Vagina (tissue), 2 donors: ENCODE results near the gene TTLL3. TPM values are rescaled to one million over a fixed set of nuclear protein-coding genes. Genes with fewer than 3 reads are reported as not detected.

Source experiments
- DNase-seq, 2 donors: peaks; one replicate each; pipeline ENCODE4 v3.0.0-alpha.2; 2017; ENCODE audit errors: extremely low spot score in 2 of 2
- H3K27ac ChIP-seq: fragments of 200-600 bp; sonication (generic); one replicate; pipeline ENCODE4 v1.5.1; 2019
- H3K27me3 ChIP-seq: fragments of 200-600 bp; sonication (generic); one replicate; pipeline ENCODE4 v1.5.1; 2019
- H3K36me3 ChIP-seq, 2 donors: fragments of 200-600 bp; sonication (generic); one replicate each; pipeline ENCODE4 v1.5.1; 2017 to 2019
- H3K4me1 ChIP-seq: fragments of 200-600 bp; sonication (generic); one replicate; pipeline ENCODE4 v1.5.1; 2019
- H3K4me3 ChIP-seq, 2 donors: fragments of 200-600 bp; sonication (generic); 1 replicate in 1 of 2; 2 replicates in 1 of 2; pipeline ENCODE4 v1.5.1; 2016 to 2019
- H3K9me3 ChIP-seq: fragments of 200-600 bp; sonication (generic); one replicate; pipeline ENCODE4 v1.5.1; 2019
- POLR2A ChIP-seq, 2 donors: fragments of 450-650 bp; IDR thresholded peaks; one replicate each; pipeline ENCODE4 v1.6.1; 2017; ENCODE audit warnings: antibody characterized with exemption in 2 of 2, mild to moderate bottlenecking in 2 of 2, moderate library complexity in 2 of 2
- POLR2AphosphoS5 ChIP-seq, 2 donors: sonication (generic); formaldehyde crosslinking; IDR thresholded peaks; one replicate each; pipeline ENCODE4 v1.9.0; 2017; ENCODE audit warnings: antibody characterized with exemption in 2 of 2, mild to moderate bottlenecking in 2 of 2, low read depth in 1 of 2; ENCODE audit not compliant: insufficient read depth in 1 of 2
- intact Hi-C: fragments of 100-400 bp; cut with DNase I; formaldehyde crosslinking; loops from one replicate; pipeline ENCODE4 v1.15.1; 2023
- total RNA-seq: library from RNA; depleted of rRNA; stranded (reverse); fragments of >200 nt; gene quantifications from one replicate; pipeline ENCODE4 v1.2.3, GENCODE V29; 2016
- TF ChIP-seq, protein P1 (sequence below), 3 experiments: fragments of 450-650 bp in 2 of 3; fragments of 200-600 bp in 1 of 3; sonication (generic) in 1 of 3; IDR thresholded peaks; one replicate each; pipeline ENCODE4 v1.5.1; 2017 to 2019; ENCODE audit warnings: antibody characterized with exemption in 3 of 3, mild to moderate bottlenecking in 2 of 3, moderate library complexity in 2 of 3

The TTLL3 gene
- total RNA-seq, 1 donor from 2014 or later = 73.4 TPM

DNA sequence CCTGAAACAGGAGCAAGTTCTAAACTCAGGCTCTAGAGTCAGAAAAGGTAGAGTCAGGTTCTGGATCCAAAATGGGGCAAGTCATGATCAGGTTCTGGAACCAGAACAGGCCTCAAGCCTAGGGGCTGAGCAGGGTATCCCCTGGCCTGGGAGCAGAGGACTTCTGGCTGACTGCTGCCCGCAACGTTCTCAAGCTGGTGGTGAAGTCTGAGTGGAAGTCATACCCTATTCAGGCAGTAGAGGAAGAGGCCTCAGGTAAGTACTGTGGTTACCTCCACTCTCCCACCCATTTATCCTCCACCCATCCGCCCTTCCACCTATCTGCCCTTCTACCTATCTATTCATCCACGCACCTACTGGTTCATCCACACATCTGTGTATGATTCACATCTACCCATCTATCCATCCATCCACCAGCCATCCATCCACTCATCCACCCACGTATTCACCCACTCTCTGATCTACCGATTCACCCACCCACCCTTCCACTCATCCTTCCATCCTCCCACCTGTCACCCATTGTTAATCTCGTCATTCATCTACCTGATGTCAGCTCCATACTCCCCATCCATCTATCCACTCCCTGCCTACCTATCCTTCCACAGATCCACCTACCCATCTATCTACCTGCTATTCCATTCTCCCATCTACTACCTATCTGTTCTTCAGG lies 8.7 kb downstream of the TTLL3 start:
- TF ChIP-seq POLR2A (IDR thresholded peaks at IDR 0.05) (no peak), POLR2AphosphoS5 (IDR thresholded peaks at IDR 0.05; ENCODE audit: insufficient read depth in 1 of 2, low read depth in 1 of 2) (no peak)
- TF ChIP-seq, protein P1, sequence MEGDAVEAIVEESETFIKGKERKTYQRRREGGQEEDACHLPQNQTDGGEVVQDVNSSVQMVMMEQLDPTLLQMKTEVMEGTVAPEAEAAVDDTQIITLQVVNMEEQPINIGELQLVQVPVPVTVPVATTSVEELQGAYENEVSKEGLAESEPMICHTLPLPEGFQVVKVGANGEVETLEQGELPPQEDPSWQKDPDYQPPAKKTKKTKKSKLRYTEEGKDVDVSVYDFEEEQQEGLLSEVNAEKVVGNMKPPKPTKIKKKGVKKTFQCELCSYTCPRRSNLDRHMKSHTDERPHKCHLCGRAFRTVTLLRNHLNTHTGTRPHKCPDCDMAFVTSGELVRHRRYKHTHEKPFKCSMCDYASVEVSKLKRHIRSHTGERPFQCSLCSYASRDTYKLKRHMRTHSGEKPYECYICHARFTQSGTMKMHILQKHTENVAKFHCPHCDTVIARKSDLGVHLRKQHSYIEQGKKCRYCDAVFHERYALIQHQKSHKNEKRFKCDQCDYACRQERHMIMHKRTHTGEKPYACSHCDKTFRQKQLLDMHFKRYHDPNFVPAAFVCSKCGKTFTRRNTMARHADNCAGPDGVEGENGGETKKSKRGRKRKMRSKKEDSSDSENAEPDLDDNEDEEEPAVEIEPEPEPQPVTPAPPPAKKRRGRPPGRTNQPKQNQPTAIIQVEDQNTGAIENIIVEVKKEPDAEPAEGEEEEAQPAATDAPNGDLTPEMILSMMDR (IDR thresholded peaks at IDR 0.05) = no peak
- intact Hi-C loops = no loop called here
- no peak overlapping the region for H3K4me3 ChIP-seq
- no peaks in the 10 kb centered on the region for H3K27me3 ChIP-seq
- H3K4me1 ChIP-seq = no peaks in the 10 kb centered on the region
- H3K27ac ChIP-seq = no peak overlapping the region
- no peaks in the 10 kb centered on the region for H3K9me3 ChIP-seq
- peaks cover 0 to 6% of the 10 kb centered on the region in 2 donors for H3K36me3 ChIP-seq
- DNase-seq = no peak

DNA sequence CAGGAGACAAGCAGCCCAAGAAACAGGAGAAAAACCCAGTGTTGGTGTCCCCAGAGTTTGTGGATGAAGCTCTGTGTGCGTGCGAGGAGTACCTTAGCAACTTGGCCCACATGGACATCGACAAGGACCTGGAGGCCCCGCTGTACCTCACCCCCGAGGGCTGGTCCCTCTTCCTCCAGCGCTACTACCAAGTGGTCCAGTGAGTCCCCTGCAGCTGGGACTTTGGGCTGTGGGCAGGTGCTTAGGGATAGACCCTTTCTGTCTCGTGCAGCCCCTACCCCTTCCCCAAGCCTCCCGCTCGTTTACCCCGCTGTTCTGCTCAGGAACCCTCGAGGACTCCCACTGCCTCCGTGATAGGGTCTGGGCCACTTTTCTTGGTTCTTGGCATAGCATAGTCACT lies 10.5 kb downstream of the TTLL3 start:
- H3K4me3 ChIP-seq = no peak overlapping the region
- TF ChIP-seq POLR2AphosphoS5 (IDR thresholded peaks at IDR 0.05; ENCODE audit: insufficient read depth in 1 of 2, low read depth in 1 of 2) (no peak), POLR2A (IDR thresholded peaks at IDR 0.05) (no peak)
- TF ChIP-seq, protein P1 (IDR thresholded peaks at IDR 0.05) = no peak
- intact Hi-C loops = no loop called here
- DNase-seq = no peak
- no peaks in the 10 kb centered on the region for H3K4me1 ChIP-seq
- H3K27ac ChIP-seq = no peak overlapping the region
- no peaks in the 10 kb centered on the region for H3K27me3 ChIP-seq
- H3K36me3 ChIP-seq = no peaks in the 10 kb centered on the region
- no peaks in the 10 kb centered on the region for H3K9me3 ChIP-seq

DNA sequence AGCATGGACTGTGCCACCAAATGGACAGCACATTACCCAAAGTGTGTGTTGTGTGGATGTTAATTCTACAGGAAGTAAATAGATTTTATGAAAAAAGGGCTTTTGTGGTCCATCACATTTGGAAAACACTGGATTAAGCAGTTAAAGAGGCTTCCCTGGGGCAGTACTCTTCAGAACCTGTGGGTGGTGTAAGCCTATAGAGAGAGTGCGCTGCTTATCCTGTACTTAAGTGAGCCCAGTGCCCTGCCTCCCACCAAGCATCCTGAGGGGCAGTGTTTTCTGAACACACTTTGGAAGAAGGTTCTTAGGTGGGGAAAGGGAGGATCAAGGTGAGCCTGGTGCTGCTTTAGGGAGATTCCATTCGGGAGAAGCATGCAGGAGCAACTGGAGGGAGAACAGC lies 10.9 kb downstream of the TTLL3 start:
- DNase-seq = no peak
- H3K4me1 ChIP-seq = no peaks in the 10 kb centered on the region
- H3K27me3 ChIP-seq = no peaks in the 10 kb centered on the region
- H3K27ac ChIP-seq = no peak overlapping the region
- H3K9me3 ChIP-seq = no peaks in the 10 kb centered on the region
- no peak overlapping the region for H3K4me3 ChIP-seq
- intact Hi-C loops = no loop called here
- TF ChIP-seq POLR2A (IDR thresholded peaks at IDR 0.05) (no peak), POLR2AphosphoS5 (IDR thresholded peaks at IDR 0.05; ENCODE audit: insufficient read depth in 1 of 2, low read depth in 1 of 2) (no peak)
- TF ChIP-seq, protein P1 (IDR thresholded peaks at IDR 0.05) = no peak
- no peaks in the 10 kb centered on the region for H3K36me3 ChIP-seq

DNA sequence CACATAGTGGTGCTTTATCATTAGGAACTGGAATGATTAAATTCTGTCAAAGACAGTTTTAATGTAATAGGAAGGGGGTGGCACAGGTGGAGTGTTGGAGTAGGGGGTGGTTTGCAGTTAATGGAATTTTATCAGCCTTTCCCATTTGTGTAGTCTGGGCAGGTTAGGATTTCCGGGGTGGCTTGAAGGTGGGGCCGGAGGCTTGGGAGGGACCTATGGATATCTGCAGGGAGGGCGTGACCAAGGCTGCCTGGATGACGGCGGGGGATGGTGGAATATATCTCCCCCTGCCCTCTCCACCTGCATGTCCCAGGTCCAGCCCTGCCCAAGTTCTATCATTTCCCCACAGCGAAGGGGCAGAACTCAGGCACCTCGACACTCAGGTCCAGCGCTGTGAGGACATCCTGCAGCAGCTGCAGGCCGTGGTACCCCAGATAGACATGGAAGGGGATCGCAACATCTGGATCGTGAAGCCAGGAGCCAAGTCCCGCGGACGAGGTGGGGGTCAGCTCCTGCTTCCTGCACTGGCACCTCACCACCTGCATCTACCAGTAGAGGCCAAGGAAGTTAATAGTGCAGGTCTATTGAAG lies 15.5 kb downstream of the TTLL3 start:
- Histone ChIP-seq H3K4me3 (no peak overlapping the region), H3K36me3 (peaks cover 0 to 10% of the 10 kb centered on the region in 2 donors), H3K4me1 (no peaks in the 10 kb centered on the region), H3K27ac (no peak overlapping the region), H3K9me3 (no peaks in the 10 kb centered on the region), H3K27me3 (no peaks in the 10 kb centered on the region)
- DNase-seq = no peak
- TF ChIP-seq, protein P1 (IDR thresholded peaks at IDR 0.05) = no peak
- TF ChIP-seq POLR2AphosphoS5 (IDR thresholded peaks at IDR 0.05; ENCODE audit: insufficient read depth in 1 of 2, low read depth in 1 of 2) (no peak), POLR2A (IDR thresholded peaks at IDR 0.05) (no peak)
- intact Hi-C loops = no loop called here
